Breast epithelium (tissue), 3 donors: ENCODE measurements around the gene ZNF169.

ENCODE experiments used
- CTCF ChIP-seq, 3 donors: fragments of 450-650 bp; IDR thresholded peaks; one replicate each; pipeline ENCODE4 v1.5.1; 2016 to 2017; ENCODE audit warnings: antibody characterized with exemption in 3 of 3, mild to moderate bottlenecking in 3 of 3, moderate library complexity in 3 of 3
- POLR2AphosphoS5 ChIP-seq, 3 donors: sonication (generic); formaldehyde crosslinking; IDR thresholded peaks; one replicate each; pipeline ENCODE4 v1.6.1; 2017; ENCODE audit warnings: antibody characterized with exemption in 3 of 3

- TF ChIP-seq POLR2AphosphoS5 (IDR thresholded peaks at IDR 0.05) (no peak), CTCF (IDR thresholded peaks at IDR 0.05) (no peak)
Observed at GRCh38 chr9:94280409-94280989, 21.4 kb downstream of the ZNF169 start.
